Activated CD4-positive, alpha-beta T cell treated with anti-CD3 and anti-CD28 coated beads for 48 hours (primary cell): ENCODE data around the gene MATN4.

Experiments used
- DNase-seq: peaks from one replicate; pipeline ENCODE4 v3.0.0-alpha.2; 2020

MATN4 gene

GRCh38 chr20:45288860-45289259 lies 19.2 kb downstream of the MATN4 start:
- DNase-seq, result no peak

GRCh38 chr20:45288376-45288775 lies 19.7 kb downstream of the MATN4 start:
- DNase-seq, result no peak

GRCh38 chr20:45283551-45284057 lies 24.5 kb downstream of the MATN4 start:
- no peak for DNase-seq

- DNase-seq, result no peak
Measured at GRCh38 chr20:45282700-45283550, 25.2 kb downstream of the MATN4 start.

- DNase-seq, result no peak
Measured at GRCh38 chr20:45279992-45280391, 28.1 kb downstream of the MATN4 start.

- DNase-seq, result no peak
Measured at GRCh38 chr20:45275338-45275737, 32.8 kb downstream of the MATN4 start.

GRCh38 chr20:45269754-45270270 lies 38.3 kb downstream of the MATN4 start:
- no peak for DNase-seq

GRCh38 chr20:45269056-45269455 lies 39.0 kb downstream of the MATN4 start:
- DNase-seq, result no peak

- DNase-seq, result no peak
Measured at GRCh38 chr20:45268531-45268930, 39.6 kb downstream of the MATN4 start.

GRCh38 chr20:45266977-45267376 lies 41.1 kb downstream of the MATN4 start:
- no peak for DNase-seq

- no peak for DNase-seq
Measured at GRCh38 chr20:45263556-45264266, 44.4 kb downstream of the MATN4 start.

- DNase-seq, result no peak
Measured at GRCh38 chr20:45258664-45259063, 49.4 kb downstream of the MATN4 start.

GRCh38 chr20:45258259-45258658 lies 49.8 kb downstream of the MATN4 start:
- DNase-seq, result no peak

GRCh38 chr20:45257711-45258110 lies 50.4 kb downstream of the MATN4 start:
- no peak for DNase-seq

- no peak for DNase-seq
Measured at GRCh38 chr20:45257161-45257560, 50.9 kb downstream of the MATN4 start.

GRCh38 chr20:45254383-45255262 lies 53.5 kb downstream of the MATN4 start, which contains the start of gene SLPI:
Gene SLPI (minus strand): TSS chr20:45254564. CDS start chr20:45254543, 21 bp downstream.
- no peak for DNase-seq

GRCh38 chr20:45253261-45253660 lies 54.8 kb downstream of the MATN4 start:
- DNase-seq, result no peak

GRCh38 chr20:45251884-45252560 lies 56.1 kb downstream of the MATN4 start:
- no peak for DNase-seq

GRCh38 chr20:45248609-45249008 lies 59.5 kb downstream of the MATN4 start:
- no peak for DNase-seq

GRCh38 chr20:45247865-45248264 lies 60.2 kb downstream of the MATN4 start:
- DNase-seq, result no peak

GRCh38 chr20:45246109-45246508 lies 62.0 kb downstream of the MATN4 start:
- no peak for DNase-seq
